Kidney glomerular epithelial cell (primary cell): ENCODE results near the gene SETD1B.
A peak's percentile ranks its signal among the peaks of the same experiment; 100 is the strongest.
"Not testable (repeated sequence)": the region's sequence is repeated elsewhere in the genome, so short reads cannot be mapped to it uniquely, and the experiment has no call there.

Experiments
- DNase-seq: peaks from one replicate; lab custom pipeline; 2025; lab: John Stamatoyannopoulos, UW

The SETD1B gene

DNA sequence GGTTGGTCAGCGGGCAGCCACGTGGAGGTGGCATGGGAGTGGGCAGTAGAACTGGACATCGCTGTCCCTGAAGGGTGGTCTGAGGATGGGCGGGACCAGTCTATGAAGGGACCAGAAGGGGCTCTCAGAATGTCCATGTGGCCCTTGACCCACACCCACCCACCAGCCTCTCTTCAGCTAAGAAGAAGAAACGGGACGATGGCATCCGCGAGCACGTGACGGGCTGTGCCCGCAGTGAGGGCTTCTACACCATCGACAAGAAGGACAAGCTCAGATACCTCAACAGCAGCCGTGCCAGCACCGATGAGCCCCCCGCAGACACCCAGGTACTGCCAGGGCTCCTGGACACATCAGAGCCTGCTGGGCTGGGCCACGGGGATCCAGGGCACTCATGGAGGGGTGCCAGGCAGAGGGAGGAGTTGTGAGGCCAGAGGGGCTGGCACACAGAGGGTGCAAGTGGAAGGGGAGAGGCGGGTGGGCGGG lies 21.3 kb downstream of the SETD1B start:
- DNase-seq, result no peak

DNA sequence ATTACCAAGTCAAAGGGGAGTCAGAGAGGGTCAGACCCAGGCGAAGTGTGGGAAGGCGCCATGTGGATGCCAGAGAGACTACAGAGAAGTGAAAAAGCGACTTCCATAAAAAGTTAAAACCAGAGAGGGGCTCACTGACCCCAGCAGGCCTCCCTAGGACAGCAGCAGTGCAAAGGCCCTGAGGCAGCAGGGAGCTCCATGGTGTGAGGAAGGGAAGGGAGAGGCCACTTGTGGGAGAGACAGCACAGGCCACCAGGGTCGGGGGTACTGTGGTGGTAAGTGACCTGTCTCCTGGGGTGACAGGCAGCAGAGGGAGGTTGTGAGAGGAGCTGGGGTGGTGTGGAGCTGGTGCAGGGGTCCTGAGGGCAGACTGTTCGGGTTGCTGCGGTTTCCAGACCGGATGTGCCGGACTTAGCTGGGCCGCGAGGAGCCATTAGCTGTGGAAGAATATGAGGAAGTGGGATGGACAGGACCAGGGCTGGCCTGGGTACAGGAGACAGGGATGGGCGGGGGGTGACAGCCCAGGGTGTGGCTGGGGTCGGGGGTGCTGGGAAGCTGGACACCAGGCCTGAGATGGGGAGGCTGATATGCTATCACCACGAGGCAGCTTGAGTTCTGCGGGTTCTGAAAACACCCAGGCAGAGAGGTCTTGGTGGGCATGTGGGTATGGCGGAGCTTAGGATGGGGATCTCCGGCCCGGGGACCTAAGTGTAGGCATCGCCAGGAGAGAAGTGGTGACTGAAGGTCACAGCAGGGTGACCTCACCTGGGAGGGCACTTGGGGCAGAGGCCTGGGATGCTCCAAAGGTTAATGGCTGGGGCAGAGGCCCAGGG lies 22.7 kb downstream of the SETD1B start:
- no peak for DNase-seq

DNA sequence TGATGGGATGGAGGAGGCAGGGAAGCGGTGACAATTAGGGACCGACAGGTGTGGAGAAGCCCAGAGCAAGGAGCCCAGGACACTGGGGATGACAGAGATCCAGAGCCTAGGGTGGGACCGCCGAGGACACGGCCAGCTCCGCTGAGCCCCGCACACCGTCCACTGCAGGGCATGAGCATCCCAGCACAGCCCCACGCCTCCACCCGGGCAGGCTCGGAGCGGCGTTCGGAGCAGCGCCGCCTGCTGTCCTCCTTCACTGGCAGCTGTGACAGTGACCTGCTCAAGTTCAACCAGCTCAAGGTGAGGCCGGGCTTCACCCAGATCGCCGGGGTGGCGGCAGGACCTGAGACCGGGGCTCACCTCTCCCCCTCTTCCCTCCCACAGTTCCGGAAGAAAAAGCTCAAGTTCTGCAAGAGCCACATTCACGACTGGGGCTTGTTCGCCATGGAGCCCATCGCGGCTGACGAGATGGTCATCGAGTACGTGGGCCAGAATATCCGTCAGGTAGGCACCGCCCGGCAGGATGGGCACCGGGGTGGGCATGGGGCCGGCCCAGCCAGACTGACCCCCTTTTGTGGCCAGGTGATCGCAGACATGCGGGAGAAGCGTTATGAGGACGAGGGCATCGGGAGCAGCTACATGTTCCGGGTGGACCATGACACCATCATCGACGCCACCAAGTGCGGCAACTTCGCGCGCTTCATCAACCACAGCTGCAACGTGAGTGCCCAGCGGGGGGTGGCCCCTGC lies 23.7 kb downstream of the SETD1B start:
- no peak for DNase-seq

DNA sequence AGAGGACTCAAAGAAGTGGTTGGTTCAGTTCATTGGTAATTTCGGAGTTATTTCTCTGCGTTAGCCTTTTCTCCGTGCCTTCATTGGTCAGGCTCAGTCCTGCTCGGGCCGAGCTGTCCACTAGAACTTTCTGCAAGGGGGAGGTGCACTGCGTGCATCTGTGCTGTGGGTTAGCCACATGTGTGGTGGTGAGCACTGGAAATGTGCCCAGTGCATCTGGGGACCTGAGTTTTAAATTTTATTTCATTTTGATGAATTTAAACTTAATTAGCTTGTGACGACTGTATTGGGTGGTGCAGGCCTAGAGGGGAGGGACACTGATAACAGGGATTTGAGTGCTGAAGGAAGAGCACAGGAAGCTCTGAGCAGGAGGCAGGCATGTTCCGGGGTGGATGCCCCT lies 24.5 kb downstream of the SETD1B start:
- DNase-seq, result no peak

DNA sequence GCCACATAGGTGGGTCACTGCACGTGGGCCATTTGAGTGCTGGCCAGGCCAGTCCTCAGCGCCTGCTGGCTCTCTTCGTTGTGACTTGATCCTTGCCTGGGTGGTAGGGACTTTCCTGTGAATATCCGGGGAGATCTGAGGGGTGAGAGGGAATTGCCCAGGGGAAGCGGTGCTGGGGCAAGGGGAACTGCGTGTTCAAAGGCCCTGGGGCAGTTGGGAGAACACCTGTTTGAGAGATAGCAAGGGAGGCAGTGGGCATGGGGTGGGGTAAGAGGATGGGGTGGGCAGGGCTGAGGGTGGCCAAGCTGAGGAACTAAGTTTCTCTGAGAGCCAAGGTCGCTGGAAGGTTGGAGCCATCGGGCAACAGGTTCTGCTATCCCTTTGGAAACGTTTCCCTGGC lies 25.0 kb downstream of the SETD1B start:
- no peak for DNase-seq

DNA sequence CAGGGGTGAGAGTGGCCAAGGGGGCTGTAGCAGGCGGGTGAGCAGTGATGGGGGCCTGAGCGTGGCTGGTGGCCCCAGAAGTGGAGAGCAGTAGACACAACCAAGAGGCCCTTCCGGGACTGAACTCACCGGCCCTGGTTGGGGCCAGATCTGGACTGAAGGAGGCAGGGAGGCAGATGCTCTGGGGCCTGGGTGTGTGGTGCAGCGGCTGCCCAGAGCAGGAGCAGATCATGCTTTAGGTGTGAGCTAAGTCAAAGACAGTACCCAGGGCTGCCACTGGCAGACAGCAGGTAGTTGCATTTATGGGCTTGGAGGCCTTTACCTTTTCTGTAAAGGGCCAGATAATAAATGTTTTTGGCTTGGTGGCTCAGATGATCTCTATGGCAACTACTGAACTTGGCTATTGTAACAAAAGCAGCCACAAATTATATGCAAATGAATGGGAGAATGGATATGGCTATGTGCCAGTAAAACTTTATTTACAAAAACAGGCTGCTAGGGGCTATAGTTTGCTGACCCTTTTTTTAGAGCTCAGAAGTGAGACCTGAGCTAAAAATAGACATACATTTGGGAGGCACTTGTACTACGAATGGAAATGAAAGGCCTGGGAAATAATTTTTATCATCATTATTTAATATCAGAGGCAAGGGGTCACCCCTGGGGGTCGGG lies 25.6 kb downstream of the SETD1B start:
- no peak for DNase-seq

DNA sequence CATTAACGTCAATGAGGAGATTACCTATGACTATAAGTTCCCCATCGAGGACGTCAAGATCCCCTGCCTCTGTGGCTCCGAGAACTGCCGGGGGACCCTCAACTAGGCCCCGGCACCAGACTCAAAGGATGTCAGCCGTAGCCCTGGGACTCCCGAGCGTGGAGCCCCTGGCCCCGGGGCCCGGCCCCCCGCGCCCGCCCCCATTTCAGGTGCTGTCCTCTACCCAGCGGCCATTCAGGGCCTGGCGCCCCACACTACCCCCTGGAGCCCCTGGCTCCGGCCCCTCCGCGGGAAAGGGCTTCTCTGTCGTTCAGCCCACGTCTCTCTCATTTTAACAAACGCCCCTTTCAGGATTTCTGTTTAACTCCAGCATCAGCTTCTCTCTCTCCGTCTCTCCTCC lies 26.3 kb downstream of the SETD1B start:
- no peak for DNase-seq

DNA sequence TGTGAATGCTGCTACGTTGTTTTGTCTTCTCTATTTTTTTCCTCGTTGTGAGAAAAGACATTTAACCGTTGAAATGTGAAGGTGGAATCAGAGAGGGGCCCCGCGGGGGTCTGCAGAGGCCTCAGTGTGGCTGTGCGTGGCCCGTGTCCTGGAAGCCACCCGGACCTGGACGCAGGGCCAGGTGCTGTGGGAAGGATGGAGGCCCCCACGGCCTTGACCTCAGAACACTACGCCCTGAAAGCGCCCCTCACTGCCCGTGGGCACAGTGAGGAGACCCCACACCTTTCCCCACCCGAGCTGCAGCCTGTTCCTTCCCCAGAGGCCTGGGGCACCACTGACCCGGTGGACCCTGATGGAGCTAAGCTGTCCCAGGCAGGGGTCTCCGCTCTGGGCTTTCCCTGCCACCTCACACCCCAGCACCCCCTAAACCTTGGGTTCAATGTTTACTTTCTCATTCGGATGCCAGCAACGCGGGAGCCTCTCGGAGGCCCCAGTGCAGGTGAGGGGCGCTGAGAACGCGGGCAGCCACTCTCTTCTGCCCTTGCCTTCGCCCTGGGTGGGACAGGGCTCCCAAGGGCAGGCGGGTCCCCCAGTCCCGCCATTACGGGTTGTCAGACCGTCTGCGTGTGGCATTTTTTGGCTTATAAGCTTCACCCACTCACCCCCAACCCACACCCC lies 26.9 kb downstream of the SETD1B start:
- no peak for DNase-seq

DNA sequence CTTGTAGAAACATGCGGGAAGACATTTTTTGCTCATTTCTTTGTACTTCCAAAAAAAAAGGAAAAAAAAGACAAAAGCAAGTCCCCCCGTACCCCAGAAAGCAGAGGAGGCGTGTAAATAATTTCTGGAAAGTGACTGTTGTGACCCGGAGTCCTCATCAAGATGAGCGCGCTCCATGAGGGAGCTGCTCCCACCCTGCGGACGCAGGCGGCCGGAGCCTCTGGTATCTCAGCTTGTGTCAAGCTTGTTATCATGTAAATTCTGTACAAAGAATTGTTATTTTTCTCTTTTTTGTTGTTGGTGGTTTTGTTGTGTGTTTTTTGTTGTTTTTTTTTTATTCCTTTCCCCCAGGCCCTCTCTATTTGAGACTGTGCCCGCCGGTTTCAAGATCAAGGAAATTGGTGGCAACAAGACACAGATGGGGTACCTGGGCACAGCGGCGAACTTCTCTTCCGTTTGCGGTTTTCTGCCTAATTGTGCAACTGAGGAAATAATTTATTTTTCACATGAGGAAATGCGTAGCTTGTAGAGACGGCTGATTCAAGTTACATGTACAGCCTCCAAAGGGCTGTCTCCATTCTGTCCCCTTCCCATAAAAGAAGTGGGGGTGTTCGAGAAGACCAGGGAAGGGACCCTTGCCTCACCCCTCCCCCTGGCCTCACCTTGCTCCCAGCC lies 27.9 kb downstream of the SETD1B start:
- DNase-seq, result no peak

DNA sequence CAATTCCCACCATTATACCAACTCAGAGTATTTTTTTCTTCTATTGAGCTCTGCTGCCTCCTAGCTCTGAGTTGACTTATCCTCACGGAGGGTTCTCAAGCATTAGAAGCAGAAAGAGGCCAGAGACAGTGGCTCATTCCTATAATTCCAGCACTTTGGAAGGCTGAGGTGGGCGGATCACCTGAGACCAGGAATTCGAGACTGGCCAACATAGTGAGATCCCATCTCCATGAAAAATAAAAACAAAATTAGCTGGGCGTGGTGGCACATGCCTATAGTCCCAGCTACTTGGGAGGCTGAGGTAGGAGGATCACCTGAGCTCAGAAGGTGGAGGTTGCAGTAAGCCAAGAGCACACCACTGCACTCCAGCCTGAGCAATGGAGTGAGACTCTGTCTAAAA lies 33.9 kb downstream of the SETD1B start:
- DNase-seq, result no peak

DNA sequence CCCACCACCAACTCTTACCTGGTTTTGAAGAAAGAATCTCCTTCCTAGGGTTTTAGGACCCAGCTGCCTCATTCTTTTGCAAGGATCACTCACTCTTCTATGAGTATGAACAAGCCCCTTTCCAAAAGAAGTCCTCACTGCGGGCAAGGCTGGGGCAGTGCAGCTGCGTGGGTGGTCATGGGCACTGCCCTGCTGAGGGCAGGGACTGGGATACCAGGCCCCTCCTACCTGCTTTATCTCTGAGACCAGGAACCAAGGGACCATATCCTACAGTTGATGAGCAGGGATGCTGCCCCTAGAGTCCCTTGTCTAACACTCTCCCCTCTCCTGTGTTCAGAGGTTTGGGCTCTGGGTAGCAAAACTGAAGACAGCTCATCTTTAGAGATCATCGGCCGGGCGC lies 34.3 kb downstream of the SETD1B start:
- DNase-seq, result no peak

DNA sequence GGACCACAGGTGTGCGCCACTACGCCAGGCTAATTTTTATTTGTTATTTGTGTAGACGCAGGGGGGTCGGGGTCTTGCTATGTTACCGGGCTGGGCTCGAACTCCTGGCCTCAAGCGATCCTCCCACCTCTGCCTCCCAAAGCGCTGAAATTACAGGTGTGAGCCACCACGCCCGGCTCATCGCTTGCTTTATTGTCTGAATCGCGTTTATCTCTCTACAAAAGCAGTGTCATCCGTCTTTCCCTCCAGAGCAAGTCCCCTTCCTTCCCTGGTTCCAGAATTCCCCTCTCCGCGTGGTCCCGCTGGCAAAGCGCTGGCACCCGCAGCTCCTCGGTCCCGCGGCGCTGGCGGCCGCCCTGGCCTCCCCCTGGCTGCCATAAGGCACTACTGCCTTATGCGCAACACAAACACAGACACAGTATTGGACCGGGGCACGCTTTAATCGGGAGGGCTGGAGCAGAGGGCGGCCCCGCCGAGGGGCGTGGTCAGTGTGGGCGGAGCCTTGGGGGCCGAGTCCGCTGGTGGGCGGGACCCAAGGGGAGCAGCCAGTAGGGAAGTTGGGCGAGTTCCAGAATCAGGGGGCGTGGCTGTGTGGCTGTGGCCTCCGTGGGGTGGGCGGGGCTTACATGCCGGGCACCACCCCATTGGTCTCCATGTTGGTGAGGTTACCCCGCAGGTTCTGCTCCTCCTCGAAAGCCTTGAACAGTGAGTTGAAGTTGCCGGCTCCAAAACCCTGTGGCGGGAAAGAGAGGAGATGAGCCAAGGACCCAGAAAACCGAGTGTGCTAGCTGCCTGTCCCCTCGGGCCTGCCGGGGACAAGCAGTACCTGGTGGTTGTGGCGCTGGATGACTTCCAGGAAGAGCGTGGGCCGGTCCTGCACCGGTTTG lies 35.5 kb downstream of the SETD1B start:
- DNase-seq, result peak; percentile 94

DNA sequence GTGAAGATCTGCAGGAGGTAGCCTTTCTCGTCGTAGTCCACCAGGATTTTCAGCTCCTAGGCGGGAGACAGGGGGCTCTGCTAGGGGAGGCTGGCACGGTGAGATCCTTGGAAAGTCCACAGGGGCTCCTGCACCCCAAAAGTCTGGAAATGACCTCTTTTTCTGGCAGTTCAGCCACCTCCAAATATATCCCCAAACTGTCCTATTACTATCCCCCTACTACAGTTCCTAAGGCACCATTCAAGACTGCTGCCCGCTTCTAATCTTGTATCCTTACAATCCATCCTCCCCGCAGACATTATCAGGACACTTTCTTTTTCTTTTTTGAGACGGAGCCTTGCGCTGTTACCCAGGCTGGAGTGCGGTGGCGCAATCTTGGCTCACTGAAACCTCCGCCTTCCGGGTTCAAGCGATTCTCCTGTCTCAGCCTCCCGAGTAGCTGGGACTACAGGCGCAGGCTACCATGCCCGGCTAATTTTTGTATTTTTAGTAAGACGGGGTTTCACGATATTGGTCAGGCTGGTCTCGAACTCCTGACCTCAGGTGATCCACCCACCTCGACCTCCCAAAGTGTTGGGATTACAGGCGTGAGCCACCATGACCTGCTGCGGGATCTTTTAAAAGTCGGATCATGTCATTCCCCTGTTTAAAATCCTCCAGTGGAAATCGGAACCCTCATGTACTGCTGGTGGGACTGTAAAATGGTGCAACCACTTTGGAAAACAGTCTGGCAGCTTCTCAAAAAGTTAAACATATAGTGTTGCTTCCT lies 36.4 kb downstream of the SETD1B start:
- DNase-seq, result no peak

DNA sequence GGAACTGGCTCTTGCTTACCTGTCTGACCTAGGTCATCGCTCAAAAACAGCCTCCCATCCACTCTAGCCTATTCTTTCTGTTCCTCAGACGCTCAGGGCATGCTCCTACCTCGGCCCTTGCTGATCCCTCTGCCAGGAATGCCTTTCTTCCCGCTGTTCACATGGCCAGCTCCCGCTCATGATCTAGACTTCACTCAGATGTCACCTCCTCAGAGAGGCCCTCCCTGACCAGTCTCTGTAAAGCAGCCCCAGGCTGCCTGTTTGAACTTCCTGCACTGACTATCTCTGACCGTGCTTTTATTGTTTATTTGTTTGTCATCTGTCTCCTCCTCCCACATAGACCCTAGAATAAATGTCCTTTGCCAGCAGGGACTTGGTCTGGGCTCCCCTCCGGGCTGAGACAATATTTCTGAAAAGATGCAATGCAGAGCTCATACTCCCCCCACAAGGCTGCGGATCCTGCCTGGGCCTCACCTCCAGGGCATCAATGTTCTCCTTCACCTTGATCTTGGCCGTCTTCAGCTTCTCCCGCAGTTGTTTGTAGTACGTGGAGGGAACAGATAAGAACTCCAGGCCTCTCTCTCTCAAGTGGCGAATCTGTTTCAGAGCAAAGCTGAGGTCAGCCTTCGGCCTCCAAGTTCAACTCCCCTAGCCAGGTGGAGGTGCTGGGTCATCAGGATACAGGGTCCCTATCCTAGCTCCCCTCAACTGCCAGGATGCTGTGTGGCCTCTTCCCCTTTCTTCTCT lies 39.6 kb downstream of the SETD1B start:
- DNase-seq, result no peak

DNA sequence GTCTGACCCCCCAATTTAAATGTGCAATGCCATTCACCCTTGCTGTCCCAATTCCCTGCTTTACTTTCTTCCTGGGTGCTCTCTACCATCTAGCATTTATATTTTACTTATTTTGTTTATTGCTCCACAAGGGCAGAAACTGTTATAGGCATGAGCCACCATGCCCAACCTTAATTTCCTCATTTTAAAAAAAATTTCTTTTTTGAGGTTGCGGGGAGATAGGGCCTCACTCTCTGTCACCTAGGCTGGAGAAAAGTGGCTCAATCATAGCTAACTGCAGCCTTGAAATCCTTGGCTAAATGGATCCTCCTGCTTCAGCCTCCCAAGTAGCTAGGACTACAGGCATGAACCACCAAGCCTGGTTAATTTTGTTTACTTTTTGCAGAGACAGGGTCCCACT lies 41.9 kb downstream of the SETD1B start:
- DNase-seq, result no peak

DNA sequence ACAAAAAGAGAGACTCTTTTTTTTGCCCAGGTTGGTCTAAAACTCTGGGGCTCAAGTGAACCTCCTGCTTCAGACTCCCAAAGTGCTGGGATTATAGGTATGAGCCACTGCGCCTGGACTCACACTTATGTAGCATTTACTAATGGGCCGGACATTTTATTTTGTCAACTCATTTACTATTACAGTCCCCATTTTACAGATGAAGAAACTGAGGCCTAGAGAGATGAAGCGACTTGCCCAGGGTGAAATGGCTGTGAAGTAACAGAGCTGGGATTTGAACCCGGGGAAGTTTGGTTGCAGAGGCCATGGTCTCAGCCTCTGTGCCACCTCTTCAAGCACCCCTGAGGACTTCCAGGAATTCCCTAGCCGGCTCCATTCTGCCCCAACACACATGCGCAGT lies 45.4 kb downstream of the SETD1B start:
- no peak for DNase-seq

DNA sequence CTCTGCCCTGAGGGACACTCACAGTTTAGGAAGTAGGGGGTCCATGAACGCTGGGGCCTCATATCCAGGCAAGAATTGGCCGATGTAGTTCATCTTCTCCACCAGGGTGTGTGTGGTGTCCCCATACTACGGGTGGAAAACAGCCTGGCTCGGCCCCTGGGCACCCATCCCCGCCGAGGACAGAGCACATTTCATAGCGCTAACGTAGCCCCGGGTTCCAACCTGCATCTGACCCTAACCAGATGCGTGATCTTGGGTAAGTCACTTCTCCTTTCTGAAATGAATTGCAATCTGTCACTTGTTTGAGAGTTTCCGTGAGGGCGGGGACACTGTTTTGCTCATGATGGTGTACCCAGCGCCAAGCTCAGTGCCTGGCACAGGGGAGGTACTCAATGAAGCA lies 45.9 kb downstream of the SETD1B start:
- DNase-seq, result no peak

DNA sequence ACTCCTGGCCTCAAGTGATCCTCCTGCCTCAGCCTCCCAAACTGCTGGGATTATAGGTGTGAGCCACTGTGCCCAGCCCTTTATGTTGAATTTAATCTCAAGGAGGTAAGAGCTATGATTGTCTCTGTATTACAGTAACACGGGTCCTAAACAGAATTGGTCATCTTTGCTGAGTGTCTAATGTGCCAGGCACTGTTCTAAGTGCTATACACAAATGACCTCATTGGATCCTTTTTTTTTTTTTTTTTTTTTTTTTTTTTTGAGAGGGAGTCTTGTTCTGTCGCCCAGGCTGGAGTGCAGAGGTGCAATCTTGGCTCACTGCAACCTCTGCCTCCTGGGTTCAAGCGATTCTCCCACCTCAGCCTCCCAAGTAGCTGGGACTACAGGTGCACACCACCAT lies 48.6 kb downstream of the SETD1B start:
- DNase-seq, result not testable (repeated sequence)
